OCI-LY7 (cell line): ENCODE measurements around the gene VANGL1. TPM values are rescaled to one million over a fixed set of nuclear protein-coding genes. Genes with fewer than 3 reads are reported as not detected.

ENCODE experiments used
- BruUV-seq: library from RNA; stranded (reverse); fragments of 400-500 nt; replicated peaks from 2 replicates; lab custom pipeline; 2021; lab: Mats Ljungman, UMichigan
- CTCF ChIA-PET: fragments of 300-600 bp; sonication (Branson Sonifier 250); formaldehyde crosslinking; loops from one replicate; lab custom pipeline; 2022; ENCODE audit warnings: antibody characterized with exemption; ENCODE audit not compliant: unreplicated experiment; lab: Charles Lee
- POLR2A ChIA-PET: fragments of 300-600 bp; sonication (Branson Sonifier 250); formaldehyde crosslinking; loops from one replicate; lab custom pipeline; 2022; ENCODE audit warnings: antibody characterized with exemption; lab: Charles Lee
- DNase-seq: peaks from one replicate; pipeline ENCODE4 v3.0.0-alpha.2; 2015; ENCODE audit warnings: low spot score
- H2AFZ ChIP-seq: fragments of 200-600 bp; sonication (generic), shearing (Covaris generic); 2 replicates; pipeline ENCODE4 v1.6.1; 2014; ENCODE audit warnings: mild to moderate bottlenecking, antibody characterized with exemption, low read length, moderate library complexity
- H3K27ac ChIP-seq: fragments of 200-600 bp; sonication (generic); 2 replicates; pipeline ENCODE4 v1.5.1; 2014; ENCODE audit warnings: mixed run types, low read depth, mild to moderate bottlenecking, moderate library complexity, low read length, inconsistent platforms; ENCODE audit not compliant: poor library complexity, severe bottlenecking
- H3K36me3 ChIP-seq: fragments of 200-600 bp; sonication (generic); 2 replicates; pipeline ENCODE4 v1.6.1; 2014; ENCODE audit warnings: mild to moderate bottlenecking, antibody characterized with exemption, low read length, moderate library complexity, mixed read lengths; ENCODE audit not compliant: insufficient read depth
- H3K4me1 ChIP-seq: fragments of 200-600 bp; sonication (generic); 2 replicates; pipeline ENCODE4 v1.5.1; 2014; ENCODE audit warnings: mild to moderate bottlenecking, low read length; ENCODE audit not compliant: insufficient read depth, poor library complexity, severe bottlenecking
- H3K4me2 ChIP-seq: fragments of 200-600 bp; sonication (generic); 2 replicates; pipeline ENCODE4 v1.6.1; 2014; ENCODE audit warnings: mild to moderate bottlenecking, low read length
- H3K4me3 ChIP-seq: fragments of 200-600 bp; sonication (generic); 2 replicates; pipeline ENCODE4 v1.5.1; 2014; ENCODE audit warnings: mild to moderate bottlenecking, low read depth, low read length; ENCODE audit not compliant: poor library complexity, severe bottlenecking
- H3K79me2 ChIP-seq: fragments of 200-600 bp; sonication (generic); 2 replicates; pipeline ENCODE4 v1.6.1; 2016; ENCODE audit warnings: low read depth, mild to moderate bottlenecking, low read length, moderate library complexity, mixed read lengths; ENCODE audit not compliant: insufficient read depth
- H3K9me2 ChIP-seq: fragments of 200-600 bp; sonication (generic); 2 replicates; pipeline ENCODE4 v1.6.1; 2016; ENCODE audit warnings: mild to moderate bottlenecking, low read length, mixed read lengths; ENCODE audit not compliant: insufficient read depth
- H3K9me3 ChIP-seq: fragments of 200-600 bp; sonication (generic); 2 replicates; pipeline ENCODE4 v1.6.1; 2014; ENCODE audit warnings: mild to moderate bottlenecking, mixed run types, low read length, mixed read lengths
- H4K20me1 ChIP-seq: fragments of 200-600 bp; sonication (generic); 2 replicates; pipeline ENCODE4 v1.6.1; 2014; ENCODE audit warnings: mild to moderate bottlenecking, antibody characterized with exemption, low read length, moderate library complexity, mixed read lengths; ENCODE audit not compliant: insufficient read depth
- EZH2phosphoT487 ChIP-seq: fragments of 200-600 bp; sonication (generic); IDR thresholded peaks from 2 replicates; pipeline ENCODE4 v1.6.1; 2018; ENCODE audit warnings: low read depth, borderline replicate concordance, mild to moderate bottlenecking, mixed run types, antibody characterized with exemption, low read length, moderate library complexity, mixed read lengths
- intact Hi-C: fragments of 100-400 bp; cut with micrococcal nuclease; formaldehyde crosslinking; loops from one replicate; pipeline ENCODE4 v1.10.0; 2022; ENCODE audit not compliant: unreplicated experiment
- total RNA-seq, 2 experiments: library from RNA; depleted of rRNA in 1 of 2; stranded (reverse); fragments of >200 nt in 1 of 2; shearing (Covaris generic) in 1 of 2; gene quantifications; 2 replicates each; pipeline ENCODE4 v1.2.3, GENCODE V29; 2014 to 2022
- TF ChIP-seq, protein P1 (sequence below): fragments of 200-600 bp; sonication (generic); conservative IDR thresholded peaks from 2 replicates; pipeline ENCODE4 v1.5.1; 2014; ENCODE audit warnings: mild to moderate bottlenecking, antibody characterized with exemption, low read length, moderate library complexity, mixed read lengths

VANGL1 gene
- total RNA-seq, 2 experiments from 2014 or later, result 1.2 TPM; not detected in 1

DNA sequence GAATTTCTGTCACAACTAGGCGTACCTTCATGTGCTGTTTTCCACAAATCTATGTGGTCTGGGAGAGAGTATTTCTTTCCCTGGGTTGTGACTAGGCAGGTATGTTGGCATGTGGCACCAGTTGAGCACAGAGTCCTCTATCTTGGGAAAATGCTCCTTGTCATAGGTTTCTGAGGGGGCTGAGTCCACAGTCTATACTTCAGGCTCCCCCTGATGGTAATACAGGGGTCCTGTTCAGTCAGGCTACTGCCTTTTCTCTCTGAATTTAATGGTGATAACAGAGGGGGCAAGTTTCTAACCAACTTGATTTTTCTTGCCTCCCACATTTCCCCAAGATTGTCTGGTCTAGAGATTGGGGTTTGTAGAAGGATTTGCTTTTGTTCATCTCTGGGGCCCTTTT, 35.8 kb downstream of the VANGL1 start:
- POLR2A ChIA-PET, result interaction anchor here (0.6 kb wide), 1 partner anchor 206 kb away, joined by 3 read pairs; no protein-coding TSS in a partner anchor
- no peak overlapping the region for H3K27ac ChIP-seq
- H3K79me2 ChIP-seq, result no peaks in the 10 kb centered on the region
- no peaks in the 10 kb centered on the region for H3K36me3 ChIP-seq
- no peaks in the 10 kb centered on the region for H4K20me1 ChIP-seq
- H2AFZ ChIP-seq, result no peak overlapping the region
- DNase-seq, result no peak
- no peaks in the 10 kb centered on the region for H3K9me2 ChIP-seq
- H3K4me2 ChIP-seq, result no peak overlapping the region
- CTCF ChIA-PET, result no interaction called here
- intact Hi-C loops, result no loop called here
- no TSS peak for BruUV-seq
- TF ChIP-seq EZH2phosphoT487, result no peak
- TF ChIP-seq, protein P1, sequence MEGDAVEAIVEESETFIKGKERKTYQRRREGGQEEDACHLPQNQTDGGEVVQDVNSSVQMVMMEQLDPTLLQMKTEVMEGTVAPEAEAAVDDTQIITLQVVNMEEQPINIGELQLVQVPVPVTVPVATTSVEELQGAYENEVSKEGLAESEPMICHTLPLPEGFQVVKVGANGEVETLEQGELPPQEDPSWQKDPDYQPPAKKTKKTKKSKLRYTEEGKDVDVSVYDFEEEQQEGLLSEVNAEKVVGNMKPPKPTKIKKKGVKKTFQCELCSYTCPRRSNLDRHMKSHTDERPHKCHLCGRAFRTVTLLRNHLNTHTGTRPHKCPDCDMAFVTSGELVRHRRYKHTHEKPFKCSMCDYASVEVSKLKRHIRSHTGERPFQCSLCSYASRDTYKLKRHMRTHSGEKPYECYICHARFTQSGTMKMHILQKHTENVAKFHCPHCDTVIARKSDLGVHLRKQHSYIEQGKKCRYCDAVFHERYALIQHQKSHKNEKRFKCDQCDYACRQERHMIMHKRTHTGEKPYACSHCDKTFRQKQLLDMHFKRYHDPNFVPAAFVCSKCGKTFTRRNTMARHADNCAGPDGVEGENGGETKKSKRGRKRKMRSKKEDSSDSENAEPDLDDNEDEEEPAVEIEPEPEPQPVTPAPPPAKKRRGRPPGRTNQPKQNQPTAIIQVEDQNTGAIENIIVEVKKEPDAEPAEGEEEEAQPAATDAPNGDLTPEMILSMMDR, result no peak
- no peaks in the 10 kb centered on the region for H3K9me3 ChIP-seq
- H3K4me3 ChIP-seq, result no peak overlapping the region
- no peaks in the 10 kb centered on the region for H3K4me1 ChIP-seq

DNA sequence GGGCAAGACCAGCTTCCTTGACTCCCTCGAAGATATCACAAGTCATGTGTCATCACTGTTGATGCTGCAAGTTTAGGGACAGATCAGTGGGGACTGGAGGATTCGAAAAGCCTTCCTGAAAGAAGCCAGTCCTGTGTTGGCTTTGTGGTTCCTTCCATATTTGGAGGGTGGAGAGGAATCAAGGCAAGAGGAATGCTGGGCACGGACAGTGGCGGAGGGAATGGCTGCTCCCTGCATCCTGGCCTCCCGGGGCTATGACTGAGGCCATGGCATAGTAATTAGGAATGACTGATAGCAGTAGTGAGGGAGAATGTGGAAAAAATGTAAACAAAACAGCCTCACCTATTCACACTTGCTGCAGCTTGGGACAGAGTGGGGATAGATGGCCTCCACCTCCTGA, 36.4 kb downstream of the VANGL1 start:
- H3K4me1 ChIP-seq, result no peaks in the 10 kb centered on the region
- no peaks in the 10 kb centered on the region for H3K36me3 ChIP-seq
- H3K9me2 ChIP-seq, result no peaks in the 10 kb centered on the region
- no peaks in the 10 kb centered on the region for H3K79me2 ChIP-seq
- TF ChIP-seq EZH2phosphoT487, result no peak
- TF ChIP-seq, protein P1, result no peak
- no peak overlapping the region for H3K27ac ChIP-seq
- H3K9me3 ChIP-seq, result no peaks in the 10 kb centered on the region
- H3K4me2 ChIP-seq, result no peak overlapping the region
- intact Hi-C loops, result no loop called here
- ChIA-PET POLR2A (interaction anchor here (0.6 kb wide), 1 partner anchor 205 kb away, joined by 3 read pairs; no protein-coding TSS in a partner anchor), CTCF (no interaction called here)
- no peak overlapping the region for H3K4me3 ChIP-seq
- BruUV-seq, result no TSS peak
- H4K20me1 ChIP-seq, result no peaks in the 10 kb centered on the region
- no peak for DNase-seq
- no peak overlapping the region for H2AFZ ChIP-seq

DNA sequence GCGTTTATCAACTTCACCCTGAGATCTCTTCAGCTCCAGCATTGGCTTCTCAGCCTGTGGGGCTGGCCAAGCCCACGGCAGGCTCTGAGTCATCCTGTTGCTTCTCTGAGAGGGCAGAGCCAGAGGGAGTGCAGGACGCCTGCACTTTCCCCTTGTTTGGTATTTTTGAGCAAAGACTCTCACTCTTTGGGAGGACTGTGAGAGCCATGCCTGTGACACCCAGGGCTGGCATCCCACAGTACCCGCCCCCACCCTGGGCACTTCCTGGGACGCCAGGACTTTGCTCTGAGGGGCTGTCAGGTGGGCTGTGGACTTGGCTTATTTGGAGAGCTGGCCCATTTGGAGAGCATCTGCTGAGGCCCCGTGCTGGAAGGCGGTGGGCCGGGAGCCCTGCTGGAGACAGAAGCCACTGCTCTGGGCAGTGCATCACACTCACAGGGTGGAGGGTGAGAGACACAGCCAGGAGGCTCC, 37.4 kb downstream of the VANGL1 start:
- Histone ChIP-seq H4K20me1 (no peaks in the 10 kb centered on the region), H3K9me3 (no peaks in the 10 kb centered on the region), H3K27ac (no peak overlapping the region), H3K4me3 (no peak overlapping the region), H3K9me2 (no peaks in the 10 kb centered on the region), H3K36me3 (no peaks in the 10 kb centered on the region), H3K4me2 (no peak overlapping the region), H3K4me1 (no peaks in the 10 kb centered on the region), H2AFZ (no peak overlapping the region), H3K79me2 (no peaks in the 10 kb centered on the region)
- DNase-seq, result no peak
- no TSS peak for BruUV-seq
- ChIA-PET POLR2A (no interaction called here), CTCF (no interaction called here)
- intact Hi-C loops, result no loop called here
- no peak for TF ChIP-seq EZH2phosphoT487
- TF ChIP-seq, protein P1, result no peak
